AG08396 (cell line): Measurements from ENCODE around the gene DSTYK.

Experiments used
- DNase-seq: peaks from one replicate; pipeline ENCODE4 v3.0.0; 2012; ENCODE audit warnings: low spot score, mixed read lengths

DSTYK gene

GRCh38 chr1:205211169-205211838, at the start of gene DSTYK:
Gene DSTYK (minus strand): TSS chr1:205211702. CDS start chr1:205211535, 167 bp downstream.
- DNase-seq: peak; percentile 93

- DNase-seq: no peak
These were observed 48.5 kb upstream of the DSTYK start for GRCh38 chr1:205259998-205260397.

- DNase-seq: no peak
These were observed 47.9 kb upstream of the DSTYK start for GRCh38 chr1:205259324-205259832.

GRCh38 chr1:205258719-205259118, 47.2 kb upstream of the DSTYK start:
- DNase-seq: peak; percentile 45

- no peak for DNase-seq
These were observed 46.8 kb upstream of the DSTYK start for GRCh38 chr1:205258261-205258691.

GRCh38 chr1:205257735-205258134, 46.2 kb upstream of the DSTYK start:
- no peak for DNase-seq

- DNase-seq: no peak
These were observed 45.6 kb upstream of the DSTYK start for GRCh38 chr1:205256951-205257625.

- peak; percentile 87 for DNase-seq
These were observed 44.7 kb upstream of the DSTYK start for GRCh38 chr1:205255941-205256780.

- DNase-seq: no peak
These were observed 40.1 kb upstream of the DSTYK start for GRCh38 chr1:205251576-205251975.

GRCh38 chr1:205250699-205251098, 39.2 kb upstream of the DSTYK start:
- DNase-seq: no peak

- no peak for DNase-seq
These were observed 38.1 kb upstream of the DSTYK start for GRCh38 chr1:205249651-205250050.

- peak; percentile 56 for DNase-seq
These were observed 37.5 kb upstream of the DSTYK start for GRCh38 chr1:205248793-205249601.

GRCh38 chr1:205247130-205247921, 35.8 kb upstream of the DSTYK start:
- peak; percentile 57 for DNase-seq

GRCh38 chr1:205246351-205247119, 35.0 kb upstream of the DSTYK start:
- no peak for DNase-seq

- no peak for DNase-seq
These were observed 33.6 kb upstream of the DSTYK start for GRCh38 chr1:205245096-205245495.

GRCh38 chr1:205244384-205244783, 32.9 kb upstream of the DSTYK start:
- no peak for DNase-seq

- DNase-seq: no peak
These were observed 32.1 kb upstream of the DSTYK start for GRCh38 chr1:205243350-205244191.

- no peak for DNase-seq
These were observed 30.0 kb upstream of the DSTYK start for GRCh38 chr1:205241366-205242030.

- DNase-seq: no peak
These were observed 29.1 kb upstream of the DSTYK start for GRCh38 chr1:205240569-205240968.
